ENCODE results near the gene TDRKH. TPM values are rescaled to one million over a fixed set of nuclear protein-coding genes. Genes with fewer than 3 reads are reported as not detected.

The TDRKH gene
- total and polyA plus RNA-seq, 2 of the 13 experiments (the other 11 are each of a cell fraction or from before 2014, with no cell fraction given): 3.9 to 5.4 TPM

DNA sequence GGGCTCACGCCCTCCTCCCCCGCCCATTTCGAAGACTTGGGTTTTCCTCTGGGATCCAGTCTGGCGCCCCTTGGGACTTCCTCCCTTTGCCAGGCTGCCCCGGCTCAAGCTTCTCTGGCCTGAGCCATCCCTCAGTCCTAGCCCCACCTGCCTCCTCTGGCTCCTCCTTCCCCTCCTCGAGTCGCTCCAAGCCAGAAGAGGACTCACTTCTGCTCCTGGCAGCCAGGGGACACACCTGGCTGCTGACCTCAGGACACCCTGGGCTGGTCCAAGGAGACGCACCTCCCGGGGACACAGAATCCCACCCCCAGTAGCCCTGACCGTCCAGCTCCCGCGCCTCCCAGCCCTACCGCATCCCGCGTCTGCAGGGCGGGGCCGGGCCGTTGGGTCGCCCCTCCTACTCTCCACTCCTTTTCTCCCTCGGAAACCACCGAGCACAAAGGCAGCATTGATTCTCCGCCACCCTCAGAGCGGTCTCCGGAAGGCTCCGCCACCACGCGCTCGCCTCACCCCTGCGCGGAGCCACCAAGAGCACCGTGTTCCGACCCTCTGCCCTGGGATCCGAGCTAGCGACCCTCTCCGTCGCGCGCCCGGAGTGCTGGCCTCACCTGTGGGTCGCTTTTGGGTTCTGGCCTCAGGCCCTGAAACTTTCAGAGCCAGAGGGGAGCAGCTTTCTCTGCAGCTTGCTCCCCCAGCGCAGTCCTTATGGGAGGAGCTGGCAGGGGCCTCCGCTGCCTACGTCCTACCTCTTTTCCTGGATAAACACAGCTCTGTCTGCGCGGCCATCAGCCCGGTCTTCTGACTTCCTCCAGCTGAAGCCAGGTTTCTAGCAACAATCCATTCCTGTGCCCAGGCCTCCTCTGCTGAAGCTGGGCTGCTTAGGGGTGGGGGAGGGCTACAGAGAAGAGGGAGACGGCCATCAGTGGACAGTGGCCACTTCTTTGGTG lies 49.4 kb upstream of the TDRKH start, which contains the start of gene C2CD4D (continued):
- no peak for TF ChIP-seq ZNF703 (CRISPR knock-in tag; IDR thresholded peaks at IDR 0.05; ENCODE audit: borderline replicate concordance)
- TF ChIP-seq TMF1 (CRISPR knock-in tag; IDR thresholded peaks at IDR 0.05; ENCODE audit: low read depth): no peak
- TF ChIP-seq, protein P1, sequence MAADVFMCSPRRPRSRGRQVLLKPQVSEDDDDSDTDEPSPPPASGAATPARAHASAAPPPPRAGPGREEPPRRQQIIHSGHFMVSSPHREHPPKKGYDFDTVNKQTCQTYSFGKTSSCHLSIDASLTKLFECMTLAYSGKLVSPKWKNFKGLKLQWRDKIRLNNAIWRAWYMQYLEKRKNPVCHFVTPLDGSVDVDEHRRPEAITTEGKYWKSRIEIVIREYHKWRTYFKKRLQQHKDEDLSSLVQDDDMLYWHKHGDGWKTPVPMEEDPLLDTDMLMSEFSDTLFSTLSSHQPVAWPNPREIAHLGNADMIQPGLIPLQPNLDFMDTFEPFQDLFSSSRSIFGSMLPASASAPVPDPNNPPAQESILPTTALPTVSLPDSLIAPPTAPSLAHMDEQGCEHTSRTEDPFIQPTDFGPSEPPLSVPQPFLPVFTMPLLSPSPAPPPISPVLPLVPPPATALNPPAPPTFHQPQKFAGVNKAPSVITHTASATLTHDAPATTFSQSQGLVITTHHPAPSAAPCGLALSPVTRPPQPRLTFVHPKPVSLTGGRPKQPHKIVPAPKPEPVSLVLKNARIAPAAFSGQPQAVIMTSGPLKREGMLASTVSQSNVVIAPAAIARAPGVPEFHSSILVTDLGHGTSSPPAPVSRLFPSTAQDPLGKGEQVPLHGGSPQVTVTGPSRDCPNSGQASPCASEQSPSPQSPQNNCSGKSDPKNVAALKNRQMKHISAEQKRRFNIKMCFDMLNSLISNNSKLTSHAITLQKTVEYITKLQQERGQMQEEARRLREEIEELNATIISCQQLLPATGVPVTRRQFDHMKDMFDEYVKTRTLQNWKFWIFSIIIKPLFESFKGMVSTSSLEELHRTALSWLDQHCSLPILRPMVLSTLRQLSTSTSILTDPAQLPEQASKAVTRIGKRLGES (CRISPR knock-in tag; IDR thresholded peaks at IDR 0.05; ENCODE audit: borderline replicate concordance): no peak
- no peak for TF ChIP-seq ELF4 (CRISPR knock-in tag; IDR thresholded peaks at IDR 0.05; ENCODE audit: borderline replicate concordance)
- no peak for TF ChIP-seq ZNF776 (CRISPR knock-in tag; IDR thresholded peaks at IDR 0.05)
- TF ChIP-seq FOXA1 (IDR thresholded peaks at IDR 0.05): no peak
- no peak for TF ChIP-seq FOXA1 (CRISPR knock-in tag; IDR thresholded peaks at IDR 0.05)
- no peak for TF ChIP-seq MIXL1 (CRISPR knock-in tag; IDR thresholded peaks at IDR 0.05)
- TF ChIP-seq, protein P2, sequence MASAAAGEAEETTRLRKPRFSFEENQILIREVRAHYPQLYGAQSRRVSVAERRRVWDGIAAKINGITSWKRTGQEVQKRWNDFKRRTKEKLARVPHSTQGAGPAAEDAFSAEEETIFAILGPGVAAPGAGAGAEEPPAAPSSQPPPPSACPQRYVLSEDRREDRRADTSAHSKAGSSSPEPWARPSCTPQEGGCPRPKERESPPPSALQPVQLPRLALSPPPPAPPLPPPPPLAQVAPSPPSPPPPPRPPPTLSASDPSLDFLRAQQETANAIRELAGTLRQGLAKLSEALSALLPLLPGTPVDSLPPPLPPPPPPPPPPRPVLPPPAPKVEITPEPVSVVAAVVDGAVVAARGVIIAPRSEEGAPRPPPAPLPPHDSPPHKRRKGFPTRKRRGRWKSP (CRISPR knock-in tag; IDR thresholded peaks at IDR 0.05): peak; percentile 37; the same call in 1 of the 2 replicates
- TF ChIP-seq MEIS1 (CRISPR knock-in tag; IDR thresholded peaks at IDR 0.05; ENCODE audit: borderline replicate concordance): no peak
- TF ChIP-seq CBX2 (IDR thresholded peaks at IDR 0.05; ENCODE audit: low read depth, low read length): no peak
- TF ChIP-seq CBX2 (CRISPR knock-in tag; IDR thresholded peaks at IDR 0.05; ENCODE audit: low read depth): no peak
- TF ChIP-seq CEBPG (CRISPR knock-in tag; IDR thresholded peaks at IDR 0.05): no peak
- TF ChIP-seq, protein P3, sequence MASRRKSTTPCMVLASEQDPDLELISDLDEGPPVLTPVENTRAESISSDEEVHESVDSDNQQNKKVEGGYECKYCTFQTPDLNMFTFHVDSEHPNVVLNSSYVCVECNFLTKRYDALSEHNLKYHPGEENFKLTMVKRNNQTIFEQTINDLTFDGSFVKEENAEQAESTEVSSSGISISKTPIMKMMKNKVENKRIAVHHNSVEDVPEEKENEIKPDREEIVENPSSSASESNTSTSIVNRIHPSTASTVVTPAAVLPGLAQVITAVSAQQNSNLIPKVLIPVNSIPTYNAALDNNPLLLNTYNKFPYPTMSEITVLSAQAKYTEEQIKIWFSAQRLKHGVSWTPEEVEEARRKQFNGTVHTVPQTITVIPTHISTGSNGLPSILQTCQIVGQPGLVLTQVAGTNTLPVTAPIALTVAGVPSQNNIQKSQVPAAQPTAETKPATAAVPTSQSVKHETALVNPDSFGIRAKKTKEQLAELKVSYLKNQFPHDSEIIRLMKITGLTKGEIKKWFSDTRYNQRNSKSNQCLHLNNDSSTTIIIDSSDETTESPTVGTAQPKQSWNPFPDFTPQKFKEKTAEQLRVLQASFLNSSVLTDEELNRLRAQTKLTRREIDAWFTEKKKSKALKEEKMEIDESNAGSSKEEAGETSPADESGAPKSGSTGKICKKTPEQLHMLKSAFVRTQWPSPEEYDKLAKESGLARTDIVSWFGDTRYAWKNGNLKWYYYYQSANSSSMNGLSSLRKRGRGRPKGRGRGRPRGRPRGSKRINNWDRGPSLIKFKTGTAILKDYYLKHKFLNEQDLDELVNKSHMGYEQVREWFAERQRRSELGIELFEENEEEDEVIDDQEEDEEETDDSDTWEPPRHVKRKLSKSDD (CRISPR knock-in tag; IDR thresholded peaks at IDR 0.05; ENCODE audit: low read depth): no peak
- TF ChIP-seq ZMAT3 (CRISPR knock-in tag; conservative IDR thresholded peaks at IDR 0.05): no peak
- TF ChIP-seq ZMYM3 (CRISPR knock-in tag; IDR thresholded peaks at IDR 0.05): no peak; the same call in 1 of the 2 replicates
- no peak for TF ChIP-seq ZNF678 (CRISPR knock-in tag; IDR thresholded peaks at IDR 0.05)
- no peak for TF ChIP-seq ATRX (CRISPR knock-in tag; IDR thresholded peaks at IDR 0.05; ENCODE audit: borderline replicate concordance)
- TF ChIP-seq ZSCAN25 (CRISPR knock-in tag; IDR thresholded peaks at IDR 0.05): peak; percentile 100
- no peak for TF ChIP-seq SMARCE1 (IDR thresholded peaks at IDR 0.05; ENCODE audit: borderline replicate concordance)
- no peak for TF ChIP-seq NKX3-1 (CRISPR knock-in tag; IDR thresholded peaks at IDR 0.05)
- peak; percentile 70; the same call in 1 of the 2 replicates for TF ChIP-seq ETV5 (CRISPR knock-in tag; IDR thresholded peaks at IDR 0.05; ENCODE audit: borderline replicate concordance)
- TF ChIP-seq FOXJ3 (CRISPR knock-in tag; IDR thresholded peaks at IDR 0.05; ENCODE audit: borderline replicate concordance): no peak
